K562 (cell line): ENCODE measurements around the gene BAHD1. TPM values are rescaled to one million over a fixed set of nuclear protein-coding genes. Genes with fewer than 3 reads are reported as not detected.

ENCODE experiments used
- CBX8 ChIP-seq: fragments of 200-600 bp; sonication (generic); IDR thresholded peaks from 2 replicates; pipeline ENCODE4 v1.6.1; 2012; ENCODE audit warnings: borderline replicate concordance, mixed run types, low read depth, mild to moderate bottlenecking, moderate library complexity, mixed read lengths, low read length, control low read depth, inconsistent platforms; ENCODE audit not compliant: poor library complexity, severe bottlenecking; ENCODE audit errors: extremely low read depth
- KHSRP ChIP-seq: fragments of 450-650 bp; IDR thresholded peaks from 2 replicates; pipeline ENCODE4 v1.6.1; 2017
- MAFG ChIP-seq: fragments of 450-650 bp; conservative IDR thresholded peaks from 2 replicates; pipeline ENCODE4 v1.6.1; 2016; ENCODE audit warnings: missing genetic modification characterization, missing compliant biosample characterization
- MGA ChIP-seq: fragments of 450-650 bp; IDR thresholded peaks from 2 replicates; pipeline ENCODE4 v1.6.1; 2016; ENCODE audit warnings: mild to moderate bottlenecking, moderate library complexity
- NFATC3 ChIP-seq: fragments of 450-650 bp; IDR thresholded peaks from 2 replicates; pipeline ENCODE4 v1.6.1; 2017; ENCODE audit warnings: mild to moderate bottlenecking
- SMAD1 ChIP-seq: fragments of 150-350 bp; IDR thresholded peaks from 2 replicates; pipeline ENCODE4 v1.6.1; 2014; ENCODE audit warnings: low read length, low read depth; ENCODE audit not compliant: partially characterized antibody
- THRB ChIP-seq: fragments of 450-650 bp; formaldehyde crosslinking; conservative IDR thresholded peaks from 2 replicates; pipeline ENCODE4 v1.4.0; 2022; ENCODE audit warnings: mild to moderate bottlenecking, missing genetic modification characterization
- ZBTB8A ChIP-seq: fragments of 450-650 bp; IDR thresholded peaks from 2 replicates; pipeline ENCODE4 v1.6.1; 2018; ENCODE audit warnings: mild to moderate bottlenecking, moderate library complexity; ENCODE audit not compliant: partially characterized antibody
- ZNF253 ChIP-seq: fragments of 250-450 bp; sonication (Bioruptor Pico); conservative IDR thresholded peaks from 2 replicates; pipeline ENCODE4 v1.6.1; 2021; ENCODE audit warnings: mild to moderate bottlenecking
- ZSCAN32 ChIP-seq: fragments of 450-650 bp; formaldehyde crosslinking; IDR thresholded peaks from 2 replicates; pipeline ENCODE4 v1.4.0; 2020; ENCODE audit warnings: mild to moderate bottlenecking, moderate library complexity
- polyA plus RNA-seq, 8 experiments: library from polyadenylated mRNA; depleted of rRNA in 4 of 8; stranded (reverse) in 5 of 8; unstranded in 3 of 8; fragments of >200 nt; fragmentation: Nextera tagmentation in 2 of 8; fragmentation: Illumina TruSeq in 1 of 8; extraction: Ambion mirVana in 2 of 8; extraction: Trizol in 1 of 8; gene quantifications; 2 replicates each; pipeline versions ENCODE4 v1.2.1 to v1.2.3, GENCODE V29; 2011 to 2014; ENCODE audit warnings: inconsistent platforms in 1 of 8, missing spikeins in 1 of 8
- total RNA-seq, 7 experiments: library from RNA; depleted of rRNA in 6 of 7; stranded (reverse); fragments of >200 nt in 6 of 7; fragmentation: Illumina TruSeq in 2 of 7; extraction: Trizol in 2 of 7; gene quantifications; 2 replicates each; pipeline versions ENCODE4 v1.2.1 to v1.2.3, GENCODE V29; 2011 to 2021; ENCODE audit warnings: low replicate concordance in 1 of 7
- TF ChIP-seq, protein P1 (sequence below), 3 experiments: fragments of 200-800 bp in 1 of 3; sonication (Bioruptor generic) in 1 of 3; sonication (generic) in 1 of 3; formaldehyde crosslinking in 1 of 3; IDR thresholded peaks; 2 replicates each; pipeline versions ENCODE4 v1.6.1 to v1.8.0; 2016 to 2022; ENCODE audit warnings: mild to moderate bottlenecking in 2 of 3, missing compliant biosample characterization in 2 of 3, missing genetic modification characterization in 2 of 3, missing genetic modification reagents in 1 of 3

BAHD1 gene
- total and polyA plus RNA-seq, 9 of the 15 experiments (the other 6 are each of a cell fraction or from before 2014, with no cell fraction given), result 0.55 to 38.5 (median 11.5) TPM

GRCh38 chr15:40436116-40436891, 4.4 kb upstream of the BAHD1 start (continued):
- TF ChIP-seq CBX8 (no peak), MAFG (tag) (no peak), NFATC3 (no peak), THRB (no peak), KHSRP (no peak), ZSCAN32 (no peak), ZBTB8A (no peak), SMAD1 (no peak), MGA (no peak), ZNF253 (CRISPR knock-in tag) (no peak)
- TF ChIP-seq, protein P1, sequence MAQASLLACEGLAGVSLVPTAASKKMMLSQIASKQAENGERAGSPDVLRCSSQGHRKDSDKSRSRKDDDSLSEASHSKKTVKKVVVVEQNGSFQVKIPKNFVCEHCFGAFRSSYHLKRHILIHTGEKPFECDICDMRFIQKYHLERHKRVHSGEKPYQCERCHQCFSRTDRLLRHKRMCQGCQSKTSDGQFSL (CRISPR knock-in tag; IDR thresholded peaks at IDR 0.05), result peak; percentile 67
- TF ChIP-seq, protein P1 (tag; IDR thresholded peaks at IDR 0.05), result 0 out of 4 replicates have a peak, but pooled peaks of 1 of the 2 experiments have one; percentile 51
